NB4 (cell line): ENCODE results near the gene GPR68.

ENCODE experiments used
- DNase-seq: peaks from one replicate; pipeline ENCODE4 v3.0.0; 2010; ENCODE audit warnings: low read depth
- H3K4me3 ChIP-seq: one replicate; pipeline ENCODE4 v1.5.1; 2011; ENCODE audit warnings: mild to moderate bottlenecking, low read depth, low read length, moderate library complexity
- CTCF ChIP-seq: IDR thresholded peaks from one replicate; pipeline ENCODE4 v1.5.1; 2012; ENCODE audit warnings: low read depth, low read length
- MAX ChIP-seq: IDR thresholded peaks from 2 replicates; pipeline ENCODE4 v1.6.1; 2011; ENCODE audit warnings: low read depth, low read length
- MYC ChIP-seq: IDR thresholded peaks from 2 replicates; pipeline ENCODE4 v1.6.1; 2011; ENCODE audit warnings: low read depth, low read length
- POLR2A ChIP-seq: IDR thresholded peaks from 2 replicates; pipeline ENCODE4 v1.6.1; 2011; ENCODE audit warnings: mild to moderate bottlenecking; ENCODE audit not compliant: insufficient read length; ENCODE audit errors: extremely low read depth

Gene GPR68

GRCh38 chr14:91220581-91221000, 23.9 kb downstream of the GPR68 start:
- TF ChIP-seq CTCF (no peak), MAX (no peak), MYC (no peak), POLR2A (no peak)
- DNase-seq = no peak
- no peak overlapping the region for H3K4me3 ChIP-seq

- no peak for TF ChIP-seq MAX
- TF ChIP-seq MYC = no peak
- no peak for TF ChIP-seq CTCF
- TF ChIP-seq POLR2A = no peak
- no peak for DNase-seq
Observed at GRCh38 chr14:91219517-91220389, 24.8 kb downstream of the GPR68 start.

DNA sequence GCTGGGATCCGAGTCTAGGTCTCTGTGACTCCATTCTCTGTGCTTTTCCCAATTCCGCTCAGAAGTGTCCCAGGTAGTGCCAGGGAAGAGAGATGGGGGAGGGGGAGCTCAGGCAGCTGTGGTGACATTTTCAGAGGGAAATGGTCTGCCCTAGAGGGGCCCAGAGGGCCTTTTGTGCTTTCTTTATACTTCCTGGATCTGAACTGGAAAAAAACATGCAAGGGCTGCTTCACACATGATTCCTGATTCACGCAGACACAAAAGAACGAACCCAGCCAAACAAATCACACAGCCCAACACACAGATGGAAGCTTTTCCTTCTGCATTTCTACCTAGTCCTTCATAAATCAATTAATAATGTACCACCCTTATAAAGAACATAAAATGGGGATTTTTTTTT, 26.5 kb downstream of the GPR68 start:
- DNase-seq = no peak
- no peak for TF ChIP-seq CTCF
- no peak for TF ChIP-seq POLR2A
- no peak for TF ChIP-seq MYC
- no peak for TF ChIP-seq MAX
- H3K4me3 ChIP-seq = no peak overlapping the region

More at GRCh38 chr14:91219517-91220389, 24.8 kb downstream of the GPR68 start:
- H3K4me3 ChIP-seq = no peak overlapping the region

DNA sequence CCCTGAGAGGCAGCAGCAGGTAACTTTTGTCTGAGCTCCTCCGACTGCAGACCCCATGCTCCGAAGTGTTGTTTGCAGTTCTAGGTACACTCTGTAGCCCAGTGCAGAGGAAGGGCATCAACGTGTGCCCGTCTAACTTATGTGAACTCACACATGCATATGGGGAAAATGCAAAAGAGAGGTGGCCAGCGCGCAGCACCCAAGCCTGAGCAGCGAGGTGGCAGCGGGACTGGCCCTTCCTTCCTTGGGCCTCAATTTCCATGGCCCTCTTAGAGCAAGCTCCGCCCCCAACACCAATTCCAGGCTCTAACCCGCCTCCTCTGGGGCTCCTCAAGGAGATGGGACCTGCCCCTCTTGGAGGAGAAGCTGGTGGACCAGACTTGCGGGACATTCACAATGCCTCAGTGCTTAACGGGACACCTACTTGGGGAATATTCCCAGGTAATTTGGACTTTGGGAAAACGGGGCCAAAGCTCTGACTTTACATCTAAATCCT, 27.7 kb downstream of the GPR68 start:
- no peak overlapping the region for H3K4me3 ChIP-seq
- DNase-seq = no peak
- TF ChIP-seq CTCF (no peak), MAX (no peak), MYC (no peak), POLR2A (no peak)

DNA sequence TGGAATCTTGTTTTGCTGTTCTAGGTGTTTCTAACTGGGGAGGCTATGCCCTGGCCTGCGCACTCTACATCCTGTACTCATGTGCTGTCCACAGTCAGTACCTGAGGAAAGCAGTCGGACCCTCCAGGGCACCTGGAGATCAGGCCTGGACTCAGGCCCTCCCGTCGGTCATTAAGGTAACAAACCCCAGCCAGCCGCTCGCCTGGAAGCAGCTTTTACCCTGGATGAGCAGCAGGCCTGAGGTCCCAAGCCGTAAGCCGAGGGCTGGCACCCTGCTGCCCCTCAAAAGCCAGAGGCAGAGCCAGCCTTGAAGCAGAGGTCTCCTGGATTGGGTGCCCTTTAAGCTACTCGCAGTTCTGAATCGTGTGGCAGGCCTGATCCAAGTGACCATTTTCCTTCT, 29.1 kb downstream of the GPR68 start:
- no peak for DNase-seq

More for the DNA sequence above, 29.1 kb downstream of the GPR68 start:
- no peak for TF ChIP-seq CTCF
- TF ChIP-seq MAX = no peak
- TF ChIP-seq MYC = no peak
- TF ChIP-seq POLR2A = no peak
- no peak overlapping the region for H3K4me3 ChIP-seq
